A549 treated with Mapracorat at 1 μM for 4 hours (cell line): ENCODE measurements around the gene TTLL4. TPM values are rescaled to one million over a fixed set of nuclear protein-coding genes. Genes with fewer than 3 reads are reported as not detected.

ENCODE experiments used
- total RNA-seq: library from RNA; stranded (reverse); fragments of 200-300 nt; extraction: Qiagen RNA extraction; gene quantifications from 5 replicates; pipeline ENCODE4 v1.2.3, GENCODE V29; 2022

The TTLL4 gene
- total RNA-seq: 24.1 to 32.8 TPM (median 24.6 TPM) in 5 replicates

GRCh38 chr2:218710687-218711549 lies at the start of gene TTLL4:
TSS of gene TTLL4 (plus strand) at chr2:218710835. CDS start at chr2:218737677, 26,842 bp downstream.

GRCh38 chr2:218671654-218672566 lies 38.7 kb upstream of the TTLL4 start, which contains the start of the genes RNF25 and STK36:
TSS of gene RNF25 (minus strand) at chr2:218672002. CDS start at chr2:218671970, 32 bp downstream.
TSS of gene STK36 (plus strand) at chr2:218672086. CDS start at chr2:218672830, 744 bp downstream.

GRCh38 chr2:218781691-218782527 lies 71.3 kb downstream of the TTLL4 start, which contains the start of gene CYP27A1:
TSS of gene CYP27A1 (plus strand) at chr2:218782147. CDS start at chr2:218782183, 36 bp downstream.

Other genes with a start within 250 kb of the TTLL4 start
- gene USP37, start 142.5 kb upstream of the TTLL4 start, total RNA-seq: 4.3 to 6.4 TPM (median 4.9 TPM) in 5 replicates
- gene CNOT9, start 142.0 kb upstream of the TTLL4 start, total RNA-seq: 39.2 to 43.7 TPM (median 41.6 TPM) in 5 replicates
- gene PLCD4, start 102.9 kb upstream of the TTLL4 start, total RNA-seq: 0.29 to 0.56 TPM (median 0.39 TPM) in 5 replicates
- gene ZNF142, start 51.2 kb upstream of the TTLL4 start, total RNA-seq: 12.7 to 19.0 TPM (median 17.1 TPM) in 5 replicates
- gene BCS1L, start 51.2 kb upstream of the TTLL4 start, total RNA-seq: 40.0 to 53.1 TPM (median 43.5 TPM) in 5 replicates
- 50.2 to 55.3 TPM (median 51.5 TPM) in 5 replicates for gene RNF25, start 38.8 kb upstream of the TTLL4 start, total RNA-seq
- 9.1 to 12.7 TPM (median 12.4 TPM) in 5 replicates for gene STK36, start 38.7 kb upstream of the TTLL4 start, total RNA-seq
- 0.14 to 0.16 TPM (median 0.15 TPM) in 3 of 5 replicates, not detected in the others for gene CYP27A1, start 71.3 kb downstream of the TTLL4 start, total RNA-seq
- not detected in 5 replicates for gene PRKAG3, start 121.0 kb downstream of the TTLL4 start, total RNA-seq
- 0.12 to 0.29 TPM (median 0.19 TPM) in 5 replicates for gene WNT6, start 149.0 kb downstream of the TTLL4 start, total RNA-seq
- 0.10 to 0.16 TPM (median 0.12 TPM) in 4 of 5 replicates, not detected in the other for gene WNT10A, start 170.0 kb downstream of the TTLL4 start, total RNA-seq
- 3.4 to 6.2 TPM (median 4.7 TPM) in 5 replicates for gene CDK5R2, start 248.8 kb downstream of the TTLL4 start, total RNA-seq